CD4-positive, alpha-beta T cell treated with Interleukin-6 for 4 hours (primary cell): ENCODE data around the gene ICAM5.
A peak's percentile ranks its signal among the peaks of the same experiment; 100 is the strongest.
"Not testable (repeated sequence)": the region's sequence is repeated elsewhere in the genome, so short reads cannot be mapped to it uniquely, and the experiment has no call there.

Source experiments
- DNase-seq: peaks from one replicate; pipeline ENCODE4 v3.0.0-alpha.2; 2020; ENCODE audit warnings: mixed read lengths

ICAM5 gene

GRCh38 chr19:10321417-10321797, 31.7 kb downstream of the ICAM5 start:
- DNase-seq = no peak

- no peak for DNase-seq
These were observed 32.4 kb downstream of the ICAM5 start for GRCh38 chr19:10321874-10322835.

GRCh38 chr19:10325732-10326131, 36.0 kb downstream of the ICAM5 start:
- no peak for DNase-seq

- DNase-seq = no peak
These were observed 38.0 kb downstream of the ICAM5 start for GRCh38 chr19:10327793-10328192.

GRCh38 chr19:10328558-10329429, 39.0 kb downstream of the ICAM5 start:
- no peak for DNase-seq

GRCh38 chr19:10329555-10329954, 39.8 kb downstream of the ICAM5 start:
- no peak for DNase-seq

GRCh38 chr19:10332158-10332964, 42.6 kb downstream of the ICAM5 start:
- no peak for DNase-seq

- DNase-seq = peak; percentile 99
These were observed 43.4 kb downstream of the ICAM5 start, which contains the start of gene RAVER1 for GRCh38 chr19:10332965-10333757. Gene RAVER1 (minus strand): TSS chr19:10333529. CDS start chr19:10333507, 22 bp downstream.

GRCh38 chr19:10333758-10334587, 44.2 kb downstream of the ICAM5 start:
- DNase-seq = peak; percentile 12

- DNase-seq = no peak
These were observed 45.0 kb downstream of the ICAM5 start for GRCh38 chr19:10334588-10335351.

GRCh38 chr19:10335352-10335985, 45.7 kb downstream of the ICAM5 start:
- DNase-seq = no peak

GRCh38 chr19:10336725-10337124, 47.0 kb downstream of the ICAM5 start:
- DNase-seq = not testable (repeated sequence)

- DNase-seq = no peak
These were observed 49.2 kb downstream of the ICAM5 start for GRCh38 chr19:10338940-10339339.

GRCh38 chr19:10339380-10339960, 49.7 kb downstream of the ICAM5 start, which contains the start of gene ICAM3:
Gene ICAM3 (minus strand): TSS chr19:10339624. CDS start chr19:10339614, 10 bp downstream.
- DNase-seq = peak; percentile 75

GRCh38 chr19:10339977-10340376, 50.2 kb downstream of the ICAM5 start:
- no peak for DNase-seq

- no peak for DNase-seq
These were observed 53.7 kb downstream of the ICAM5 start for GRCh38 chr19:10343495-10343894.

GRCh38 chr19:10344780-10345179, 55.0 kb downstream of the ICAM5 start:
- DNase-seq = no peak
